Renal cortical epithelial cell (primary cell): ENCODE results near the gene UVRAG. TPM values are rescaled to one million over a fixed set of nuclear protein-coding genes. Genes with fewer than 3 reads are reported as not detected.

ENCODE experiments used
- DNase-seq: peaks from one replicate; pipeline ENCODE4 v3.0.0-alpha.2; 2011; ENCODE audit warnings: low read depth
- total RNA-seq: library from RNA; depleted of rRNA; stranded (reverse); fragments of >200 nt; gene quantifications from 2 replicates; pipeline ENCODE4 v1.2.3, GENCODE V29; 2014

UVRAG gene
- 12.9 and 17.7 TPM in 2 replicates for total RNA-seq

GRCh38 chr11:75814677-75815344, at the start of gene UVRAG:
TSS of gene UVRAG (plus strand) at chr11:75815210. CDS start at chr11:75815408, 198 bp downstream.
- DNase-seq, result peak; percentile 99

DNA sequence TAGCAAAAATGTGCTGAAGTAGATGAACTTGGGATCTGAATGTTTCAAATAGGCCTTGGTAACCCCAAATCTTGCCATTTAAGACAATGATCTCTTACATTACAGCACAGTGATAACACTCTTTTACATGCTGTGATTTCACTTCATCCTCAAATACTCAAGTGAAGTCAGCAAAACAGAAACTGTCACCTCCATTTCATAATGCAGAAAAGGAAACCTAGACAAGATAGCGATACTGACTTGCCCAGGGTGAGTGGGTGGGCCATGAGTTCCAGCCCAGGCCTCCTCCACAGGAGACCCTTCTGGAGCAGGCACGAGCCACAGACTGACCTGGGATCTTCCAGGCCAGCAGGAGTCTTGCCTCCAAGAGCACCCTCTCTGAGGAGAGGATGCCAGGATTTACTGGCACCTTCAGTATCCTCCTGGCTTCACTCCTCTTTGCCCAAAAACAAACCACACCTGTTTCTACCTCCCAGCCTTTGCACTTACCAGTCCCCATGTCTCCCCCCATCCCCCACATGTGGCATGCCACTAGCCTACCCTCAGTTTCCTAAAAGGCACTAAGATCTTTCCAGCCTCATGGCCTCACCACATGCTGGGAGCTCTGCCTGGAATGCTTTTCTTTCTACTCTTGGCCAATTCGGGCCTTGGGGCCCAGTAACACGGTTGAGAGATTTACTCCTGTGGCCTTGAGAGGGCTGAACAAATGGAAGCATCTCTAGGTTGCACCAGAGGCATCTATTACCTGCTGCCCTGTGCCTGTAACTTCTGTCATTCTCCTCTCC, 48.4 kb upstream of the UVRAG start:
- DNase-seq, result no peak

DNA sequence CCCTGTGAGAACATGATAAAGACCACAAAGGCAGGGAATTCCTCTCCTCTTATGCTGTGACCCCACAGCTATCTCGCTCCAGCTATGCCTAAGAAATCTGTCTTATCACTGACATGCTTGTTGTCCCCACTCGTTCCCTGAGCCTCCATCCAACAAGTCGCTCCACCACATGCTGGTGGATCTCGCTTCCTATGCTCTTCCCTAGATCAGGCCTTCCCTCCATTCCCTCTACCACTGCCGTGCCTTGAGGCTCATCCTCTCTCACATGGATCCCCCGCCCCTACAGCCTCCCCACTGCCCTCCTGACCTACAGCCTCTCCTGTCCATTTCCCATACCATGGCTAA, 47.8 kb upstream of the UVRAG start:
- no peak for DNase-seq

DNA sequence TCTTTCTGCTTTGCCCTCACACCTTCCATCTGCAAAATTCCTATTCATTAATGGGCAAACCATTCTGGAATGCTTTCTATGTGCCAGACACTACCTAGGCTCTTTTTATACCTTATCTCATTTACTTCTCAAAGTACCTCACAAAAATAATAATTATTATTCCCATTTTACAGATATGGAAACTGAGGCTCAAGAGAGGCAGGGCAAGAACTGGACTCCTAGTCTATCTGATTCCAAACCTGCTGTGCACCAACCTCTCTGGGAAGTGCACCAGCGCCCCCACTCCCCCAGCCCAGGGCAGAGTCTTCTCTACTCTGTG, 47.3 kb upstream of the UVRAG start:
- DNase-seq, result no peak

GRCh38 chr11:75768112-75768908, 46.7 kb upstream of the UVRAG start, which contains the start of gene DGAT2:
TSS of gene DGAT2 (plus strand) at chr11:75768778. CDS start at chr11:75768992, 214 bp downstream.
- DNase-seq, result no peak

GRCh38 chr11:75768909-75769771, 45.9 kb upstream of the UVRAG start:
- no peak for DNase-seq

- DNase-seq, result no peak
These were observed 44.9 kb upstream of the UVRAG start for GRCh38 chr11:75770102-75770501.

DNA sequence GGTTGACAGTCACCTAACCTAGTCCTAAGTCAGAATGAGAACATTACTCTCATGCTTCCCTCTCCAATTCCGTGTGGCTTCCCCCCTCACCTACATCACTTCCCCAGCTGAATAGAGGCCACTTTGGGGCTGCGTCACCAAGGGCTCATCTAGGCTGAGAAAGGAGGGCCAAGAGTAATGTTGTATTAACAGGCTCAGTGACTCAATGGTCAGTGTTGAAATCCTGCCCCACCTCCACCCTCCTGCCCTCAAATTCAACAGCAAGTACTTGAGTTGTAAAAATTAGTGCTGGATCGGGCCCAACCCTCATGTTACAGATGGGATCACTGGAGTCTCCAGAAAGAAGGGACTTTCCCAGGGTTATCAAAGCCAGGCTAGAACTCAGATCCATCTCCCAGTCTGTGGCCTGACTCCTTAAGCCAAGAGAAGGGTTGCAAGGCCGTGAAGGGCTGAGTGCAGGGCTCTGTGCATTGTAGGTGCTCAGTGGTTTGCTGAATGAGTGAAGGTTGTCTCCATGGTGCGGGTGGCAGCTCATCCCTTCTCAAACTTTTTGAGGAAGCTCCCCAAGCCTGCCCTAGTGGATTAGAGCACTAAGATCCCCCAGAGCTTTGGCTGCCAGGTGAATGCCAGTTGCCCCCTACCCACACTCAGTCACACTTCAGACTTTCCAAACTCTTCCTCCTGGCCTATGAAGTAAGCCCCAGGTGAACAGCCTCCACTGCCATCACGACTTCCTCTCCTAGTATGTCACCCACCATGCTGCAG, 43.2 kb upstream of the UVRAG start:
- DNase-seq, result peak; percentile 76

- no peak for DNase-seq
These were observed 41.2 kb upstream of the UVRAG start for GRCh38 chr11:75773595-75774353.

DNA sequence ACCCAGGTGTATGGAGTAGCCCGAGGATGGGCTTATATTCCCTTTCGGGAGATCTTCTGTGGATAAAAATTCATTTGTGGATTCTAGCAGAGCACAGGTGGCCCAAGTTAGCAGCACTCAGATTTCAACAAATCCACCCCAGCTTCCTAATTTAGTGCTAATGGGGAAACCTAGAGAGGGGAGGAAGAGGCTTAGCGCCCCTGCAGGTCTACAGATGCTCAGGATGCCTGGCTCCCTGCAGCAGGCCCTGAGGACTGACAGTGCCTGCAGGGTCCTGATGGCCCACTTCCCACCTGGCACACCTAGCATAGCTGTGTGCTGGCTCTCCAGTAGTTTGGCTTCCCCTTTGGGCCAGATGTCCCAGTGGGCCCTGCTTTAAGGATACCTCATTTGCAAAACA, 40.0 kb upstream of the UVRAG start:
- no peak for DNase-seq

GRCh38 chr11:75776546-75776945, 38.5 kb upstream of the UVRAG start:
- DNase-seq, result no peak

DNA sequence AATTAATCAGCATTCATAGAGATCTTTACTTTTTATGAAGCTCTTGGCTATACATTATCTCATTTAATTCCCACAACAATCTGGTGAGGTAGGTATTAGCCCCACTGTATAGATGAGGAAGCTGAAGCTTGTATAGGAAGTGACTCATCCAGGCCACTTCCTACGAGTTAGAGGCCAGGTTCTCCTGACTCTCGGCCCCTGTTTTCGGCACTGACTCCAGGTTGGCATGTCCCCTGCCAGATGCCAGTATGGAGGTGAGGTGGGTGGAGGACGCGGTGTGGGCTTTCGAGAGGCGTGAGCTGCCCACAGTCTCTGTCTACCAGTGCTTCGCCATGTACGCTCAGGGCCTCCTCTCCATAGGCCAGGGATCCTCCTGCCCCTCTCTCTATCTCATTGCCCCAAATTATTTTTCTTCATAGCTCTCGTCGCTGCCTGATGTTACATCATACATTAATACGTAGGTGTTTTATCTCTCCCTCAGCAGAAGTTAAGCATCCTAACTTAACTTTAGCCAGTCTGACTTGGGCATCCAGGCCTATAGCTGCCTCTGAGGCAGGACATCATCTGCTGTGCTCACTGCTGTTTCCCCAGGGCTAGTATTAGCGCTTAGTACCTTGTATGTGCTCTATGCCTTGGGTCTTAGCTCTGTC, 37.4 kb upstream of the UVRAG start:
- DNase-seq, result no peak

GRCh38 chr11:75778962-75779361, 36.0 kb upstream of the UVRAG start:
- DNase-seq, result no peak

- no peak for DNase-seq
These were observed 35.0 kb upstream of the UVRAG start for GRCh38 chr11:75779960-75780359.

DNA sequence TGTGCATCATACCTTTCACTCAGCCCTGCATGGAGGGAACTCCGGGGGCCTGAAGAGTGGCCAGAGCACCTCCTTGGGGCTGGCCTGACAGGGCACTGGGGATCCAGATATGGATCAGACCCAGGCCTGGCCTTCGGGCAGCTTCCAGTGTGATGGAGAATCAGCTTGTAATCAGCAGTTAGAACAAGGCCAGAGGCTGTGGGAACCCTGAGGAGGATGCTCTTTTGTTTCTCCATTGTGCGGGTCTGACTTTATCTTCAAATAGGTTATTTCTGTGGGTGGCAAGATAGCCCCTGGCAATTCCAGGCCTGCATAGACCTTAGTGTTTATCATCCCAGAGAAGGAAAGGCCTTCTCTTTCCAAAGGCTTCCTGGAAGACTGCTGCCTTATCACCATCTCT, 34.1 kb upstream of the UVRAG start:
- DNase-seq, result no peak

- no peak for DNase-seq
These were observed 33.7 kb upstream of the UVRAG start for GRCh38 chr11:75781296-75781695.

GRCh38 chr11:75781831-75782230, 33.2 kb upstream of the UVRAG start:
- DNase-seq, result no peak

GRCh38 chr11:75782540-75783263, 32.3 kb upstream of the UVRAG start:
- no peak for DNase-seq
